Measurements from ENCODE around the gene CNTNAP2. TPM values are rescaled to one million over a fixed set of nuclear protein-coding genes. Genes with fewer than 3 reads are reported as not detected.

The CNTNAP2 gene
- total RNA-seq, 2 donors from 2014 or later = 171 to 228 TPM

DNA sequence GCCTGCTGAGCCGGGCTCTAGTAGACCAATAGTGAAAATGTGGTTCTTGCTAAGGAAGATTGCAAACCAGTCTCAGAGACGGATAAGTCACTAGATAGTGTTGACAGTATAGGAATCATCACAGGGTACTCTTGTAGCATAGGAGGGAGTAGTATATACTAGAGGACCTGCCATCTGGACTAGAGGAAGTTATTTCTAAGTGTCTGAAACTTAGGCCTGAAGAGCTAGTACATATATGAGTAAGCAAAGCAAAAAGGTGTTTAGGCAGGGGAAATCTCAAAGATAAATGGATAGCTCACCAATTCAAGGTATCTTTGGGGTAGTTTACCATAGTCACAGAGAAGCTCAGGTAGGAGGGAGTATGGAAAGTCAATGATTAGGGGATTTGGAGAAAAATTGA is 428.1 kb downstream of the CNTNAP2 start:
- H3K4me3 ChIP-seq (ENCODE audit: low read length) = no peak overlapping the region
- peaks cover 6% of the 10 kb centered on the region for H3K9me3 ChIP-seq (ENCODE audit: control insufficient read depth, low read length)
- Mint-ChIP-seq H3K9me3 (no peaks in the 10 kb centered on the region), H3K4me3 (no peak overlapping the region), H3K27ac (no peak overlapping the region), H3K27me3 (ENCODE audit: insufficient read depth) (no peaks in the 10 kb centered on the region), H3K4me1 (peaks cover 3% of the 10 kb centered on the region), H3K36me3 (ENCODE audit: low read depth) (no peaks in the 10 kb centered on the region)
- H3K27ac ChIP-seq (ENCODE audit: low read depth, low read length) = no peak overlapping the region
- no peak overlapping the region for H3K9ac ChIP-seq (ENCODE audit: extremely low read depth, low read length, poor library complexity, severe bottlenecking)
- H3K27me3 ChIP-seq (ENCODE audit: control insufficient read depth, insufficient read depth, low read length, poor library complexity, severe bottlenecking) = no peaks in the 10 kb centered on the region
- no peaks in the 10 kb centered on the region for H3K4me1 ChIP-seq (ENCODE audit: control insufficient read depth, insufficient read depth, low read length)
- WGBS, 2 experiments (ENCODE audit: insufficient coverage in 1 of 2, insufficient read length in 1 of 2) = 45 to 100% methylated on average over 1 to 2 of the region's 2 CpGs
- DNase-seq = no peak
- no peak for TF ChIP-seq CTCF (conservative IDR thresholded peaks at IDR 0.05)
- H3K36me3 ChIP-seq (ENCODE audit: control insufficient read depth, insufficient read depth, low read length) = no peaks in the 10 kb centered on the region

DNA sequence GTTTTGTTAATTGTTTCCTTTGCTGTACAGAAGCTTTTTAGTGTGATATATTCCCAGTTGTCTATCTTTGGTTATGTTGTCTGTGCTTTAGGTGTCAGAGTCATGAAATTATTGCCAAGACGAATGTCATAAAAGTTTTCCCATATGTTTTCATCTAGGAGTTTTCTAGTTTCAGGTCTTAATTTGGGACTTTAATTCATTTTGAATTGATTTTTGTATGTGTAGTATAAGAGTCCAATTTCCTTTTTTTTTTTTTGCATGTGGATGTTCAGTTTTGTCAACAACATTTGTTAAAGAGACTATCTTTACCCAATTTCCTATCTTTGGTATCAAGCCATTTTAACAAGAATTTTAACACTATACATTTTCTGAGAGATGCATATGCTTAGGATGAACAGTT is 432.2 kb downstream of the CNTNAP2 start:
- 75 to 80% methylated on average over 1 of the region's 1 CpG for WGBS, 2 experiments (ENCODE audit: insufficient coverage in 1 of 2, insufficient read length in 1 of 2)

GRCh38 chr7:146554556-146554955 is 438.0 kb downstream of the CNTNAP2 start:
- no peaks in the 10 kb centered on the region for H3K27me3 ChIP-seq (ENCODE audit: control insufficient read depth, insufficient read depth, low read length, poor library complexity, severe bottlenecking)
- H3K9ac ChIP-seq (ENCODE audit: extremely low read depth, low read length, poor library complexity, severe bottlenecking) = no peak overlapping the region
- no peak overlapping the region for H3K27ac ChIP-seq (ENCODE audit: low read depth, low read length)
- H3K9me3 ChIP-seq (ENCODE audit: control insufficient read depth, low read length) = no peaks in the 10 kb centered on the region
- Mint-ChIP-seq H3K27ac (no peak overlapping the region), H3K36me3 (ENCODE audit: low read depth) (no peaks in the 10 kb centered on the region), H3K4me1 (no peaks in the 10 kb centered on the region), H3K9me3 (no peaks in the 10 kb centered on the region), H3K27me3 (ENCODE audit: insufficient read depth) (no peaks in the 10 kb centered on the region), H3K4me3 (no peak overlapping the region)
- WGBS, 2 experiments (ENCODE audit: insufficient coverage in 1 of 2, insufficient read length in 1 of 2) = 95% methylated on average over 5 to 6 of the region's 6 CpGs
- DNase-seq = no peak
- no peaks in the 10 kb centered on the region for H3K36me3 ChIP-seq (ENCODE audit: control insufficient read depth, insufficient read depth, low read length)
- H3K4me3 ChIP-seq (ENCODE audit: low read length) = no peak overlapping the region
- H3K4me1 ChIP-seq (ENCODE audit: control insufficient read depth, insufficient read depth, low read length) = no peaks in the 10 kb centered on the region
- TF ChIP-seq CTCF (conservative IDR thresholded peaks at IDR 0.05) = no peak

More for the DNA sequence above, 432.2 kb downstream of the CNTNAP2 start:
- Histone ChIP-seq H3K27me3 (ENCODE audit: control insufficient read depth, insufficient read depth, low read length, poor library complexity, severe bottlenecking) (no peaks in the 10 kb centered on the region), H3K27ac (ENCODE audit: low read depth, low read length) (no peak overlapping the region), H3K4me1 (ENCODE audit: control insufficient read depth, insufficient read depth, low read length) (no peaks in the 10 kb centered on the region), H3K9ac (ENCODE audit: extremely low read depth, low read length, poor library complexity, severe bottlenecking) (no peak overlapping the region), H3K4me3 (ENCODE audit: low read length) (no peak overlapping the region), H3K36me3 (ENCODE audit: control insufficient read depth, insufficient read depth, low read length) (no peaks in the 10 kb centered on the region), H3K9me3 (ENCODE audit: control insufficient read depth, low read length) (no peaks in the 10 kb centered on the region)
- TF ChIP-seq CTCF (conservative IDR thresholded peaks at IDR 0.05) = no peak
- H3K36me3 Mint-ChIP-seq (ENCODE audit: low read depth) = no peaks in the 10 kb centered on the region
- no peaks in the 10 kb centered on the region for H3K4me1 Mint-ChIP-seq
- H3K27me3 Mint-ChIP-seq (ENCODE audit: insufficient read depth) = no peaks in the 10 kb centered on the region
- H3K9me3 Mint-ChIP-seq = no peaks in the 10 kb centered on the region
- no peak for DNase-seq
- no peak overlapping the region for H3K4me3 Mint-ChIP-seq
- H3K27ac Mint-ChIP-seq = no peak overlapping the region
